HepG2 (cell line): ENCODE results near the gene TMEM116. TPM values are rescaled to one million over a fixed set of nuclear protein-coding genes. Genes with fewer than 3 reads are reported as not detected.

Experiments used
- ARID3A ChIP-seq: IDR thresholded peaks from 2 replicates; pipeline ENCODE4 v1.6.1; 2012; ENCODE audit warnings: low read depth, low read length, improper control_type of control experiment
- CCAR2 ChIP-seq: fragments of 200-400 bp; formaldehyde crosslinking; optimal IDR thresholded peaks from 2 replicates; pipeline ENCODE3; 2018; ENCODE audit warnings: low read depth, mild to moderate bottlenecking, low read length, moderate library complexity
- EED ChIP-seq: sonication (generic); formaldehyde crosslinking; IDR thresholded peaks from 2 replicates; pipeline ENCODE4 v1.5.0; 2020; ENCODE audit warnings: mild to moderate bottlenecking, missing genetic modification reagents
- HOXA3 ChIP-seq: sonication (generic); formaldehyde crosslinking; IDR thresholded peaks from 2 replicates; pipeline ENCODE4 v1.5.0; 2020; ENCODE audit warnings: missing genetic modification reagents
- JUN ChIP-seq: sonication (generic); formaldehyde crosslinking; IDR thresholded peaks from 2 replicates; pipeline ENCODE4 v1.4.0; 2020; ENCODE audit warnings: mild to moderate bottlenecking, missing genetic modification reagents
- NFKB2 ChIP-seq: sonication (generic); formaldehyde crosslinking; IDR thresholded peaks from 2 replicates; pipeline ENCODE4 v1.4.0; 2020; ENCODE audit warnings: missing genetic modification reagents, borderline replicate concordance
- PCBP2 ChIP-seq: fragments of 200-400 bp; formaldehyde crosslinking; optimal IDR thresholded peaks from 2 replicates; pipeline ENCODE3; 2018; ENCODE audit warnings: low read length, low read depth; ENCODE audit not compliant: poor library complexity, severe bottlenecking
- PTBP1 ChIP-seq: fragments of 200-400 bp; formaldehyde crosslinking; IDR thresholded peaks from 2 replicates; pipeline ENCODE4 v1.6.1; 2018; ENCODE audit warnings: low read length, low read depth; ENCODE audit not compliant: poor library complexity, severe bottlenecking
- RFXANK ChIP-seq: IDR thresholded peaks from 2 replicates; pipeline ENCODE4 v1.6.1; 2016
- TFDP1 ChIP-seq: IDR thresholded peaks from 2 replicates; pipeline ENCODE4 v1.6.1; 2016; ENCODE audit warnings: missing compliant biosample characterization, missing genetic modification reagents, borderline replicate concordance
- TP53 ChIP-seq: sonication (generic); formaldehyde crosslinking; conservative IDR thresholded peaks from 2 replicates; pipeline ENCODE4 v1.4.0; 2020; ENCODE audit warnings: missing genetic modification reagents
- YEATS4 ChIP-seq: sonication (generic); formaldehyde crosslinking; IDR thresholded peaks from 2 replicates; pipeline ENCODE4 v1.4.0; 2020; ENCODE audit warnings: missing genetic modification reagents, borderline replicate concordance
- ZFP36L1 ChIP-seq: sonication (generic); formaldehyde crosslinking; IDR thresholded peaks from 2 replicates; pipeline ENCODE4 v1.8.0; 2022; ENCODE audit warnings: mild to moderate bottlenecking, missing genetic modification reagents, moderate library complexity
- ZFP37 ChIP-seq: sonication (generic); formaldehyde crosslinking; IDR thresholded peaks from 2 replicates; pipeline ENCODE4 v1.4.0; 2020; ENCODE audit warnings: missing genetic modification reagents, borderline replicate concordance
- ZNF331 ChIP-seq: sonication (generic); formaldehyde crosslinking; IDR thresholded peaks from 2 replicates; pipeline ENCODE4 v1.4.0; 2020; ENCODE audit warnings: missing genetic modification reagents
- ZNF383 ChIP-seq: sonication (generic); formaldehyde crosslinking; IDR thresholded peaks from 2 replicates; pipeline ENCODE4 v1.4.0; 2020; ENCODE audit warnings: missing genetic modification reagents, mild to moderate bottlenecking, borderline replicate concordance
- ZNF431 ChIP-seq: sonication (generic); formaldehyde crosslinking; IDR thresholded peaks from 2 replicates; pipeline ENCODE4 v1.9.0; 2022; ENCODE audit warnings: missing genetic modification reagents, low read depth, mild to moderate bottlenecking, borderline replicate concordance
- ZSCAN21 ChIP-seq: sonication (generic); formaldehyde crosslinking; IDR thresholded peaks from 2 replicates; pipeline ENCODE4 v1.8.0; 2022; ENCODE audit warnings: mild to moderate bottlenecking, missing genetic modification reagents, moderate library complexity, borderline replicate concordance
- ZSCAN22 ChIP-seq: sonication (generic); formaldehyde crosslinking; IDR thresholded peaks from 2 replicates; pipeline ENCODE4 v1.4.0; 2020; ENCODE audit warnings: mild to moderate bottlenecking, missing genetic modification reagents
- polyA plus RNA-seq, 8 experiments: library from polyadenylated mRNA; depleted of rRNA in 3 of 8; stranded (reverse) in 7 of 8; unstranded in 1 of 8; fragments of >200 nt; fragmentation: Illumina TruSeq in 4 of 8; extraction: Trizol in 4 of 8; gene quantifications; 2 replicates each; pipeline versions ENCODE4 v1.2.1 to v1.2.3, GENCODE V29; 2011 to 2016; ENCODE audit warnings: low read depth in 4 of 8, missing spikeins in 1 of 8, mixed read lengths in 1 of 8; ENCODE audit not compliant: insufficient read depth in 1 of 8
- total RNA-seq, 5 experiments: library from RNA; depleted of rRNA; stranded (reverse); fragments of >200 nt; fragmentation: Illumina TruSeq; extraction: Trizol; gene quantifications; 2 replicates each; pipeline ENCODE4 v1.2.3, GENCODE V29; 2016; ENCODE audit warnings: low read depth in 1 of 5
- TF ChIP-seq, protein P1 (sequence below): sonication (generic); formaldehyde crosslinking; IDR thresholded peaks from 2 replicates; pipeline ENCODE4 v1.9.0; 2022; ENCODE audit warnings: low read depth, missing genetic modification reagents
- TF ChIP-seq, protein P2 (sequence below): sonication (generic); formaldehyde crosslinking; IDR thresholded peaks from 2 replicates; pipeline ENCODE4 v1.4.0; 2020; ENCODE audit warnings: missing genetic modification reagents
- TF ChIP-seq, protein P3 (sequence below): sonication (generic); formaldehyde crosslinking; IDR thresholded peaks from 2 replicates; pipeline ENCODE4 v1.8.0; 2022; ENCODE audit warnings: mild to moderate bottlenecking, missing genetic modification reagents, moderate library complexity

Gene TMEM116
- total and polyA plus RNA-seq, 2 of the 13 experiments (the other 11 are each of a cell fraction or from before 2014, with no cell fraction given), result 14.0 to 17.8 TPM

GRCh38 chr12:112013601-112014402, 837 bp upstream of the TMEM116 start (continued):
- TF ChIP-seq YEATS4 (CRISPR knock-in tag), result peak; percentile 26; the same call in 1 of the 2 replicates
- no peak for TF ChIP-seq PTBP1
- no peak for TF ChIP-seq ZFP37 (CRISPR knock-in tag)
- TF ChIP-seq ZNF383 (CRISPR knock-in tag), result peak; percentile 97; the same call in 1 of the 2 replicates
- TF ChIP-seq, protein P1, sequence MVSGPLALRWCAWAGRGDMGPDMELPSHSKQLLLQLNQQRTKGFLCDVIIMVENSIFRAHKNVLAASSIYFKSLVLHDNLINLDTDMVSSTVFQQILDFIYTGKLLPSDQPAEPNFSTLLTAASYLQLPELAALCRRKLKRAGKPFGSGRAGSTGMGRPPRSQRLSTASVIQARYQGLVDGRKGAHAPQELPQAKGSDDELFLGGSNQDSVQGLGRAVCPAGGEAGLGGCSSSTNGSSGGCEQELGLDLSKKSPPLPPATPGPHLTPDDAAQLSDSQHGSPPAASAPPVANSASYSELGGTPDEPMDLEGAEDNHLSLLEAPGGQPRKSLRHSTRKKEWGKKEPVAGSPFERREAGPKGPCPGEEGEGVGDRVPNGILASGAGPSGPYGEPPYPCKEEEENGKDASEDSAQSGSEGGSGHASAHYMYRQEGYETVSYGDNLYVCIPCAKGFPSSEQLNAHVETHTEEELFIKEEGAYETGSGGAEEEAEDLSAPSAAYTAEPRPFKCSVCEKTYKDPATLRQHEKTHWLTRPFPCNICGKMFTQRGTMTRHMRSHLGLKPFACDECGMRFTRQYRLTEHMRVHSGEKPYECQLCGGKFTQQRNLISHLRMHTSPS (CRISPR knock-in tag), result no peak
- TF ChIP-seq PCBP2, result no peak
- no peak for TF ChIP-seq CCAR2
- TF ChIP-seq ZNF431, result no peak
- TF ChIP-seq ZSCAN22 (CRISPR knock-in tag), result peak; percentile 80; the same call in 1 of the 2 replicates
- TF ChIP-seq, protein P2, sequence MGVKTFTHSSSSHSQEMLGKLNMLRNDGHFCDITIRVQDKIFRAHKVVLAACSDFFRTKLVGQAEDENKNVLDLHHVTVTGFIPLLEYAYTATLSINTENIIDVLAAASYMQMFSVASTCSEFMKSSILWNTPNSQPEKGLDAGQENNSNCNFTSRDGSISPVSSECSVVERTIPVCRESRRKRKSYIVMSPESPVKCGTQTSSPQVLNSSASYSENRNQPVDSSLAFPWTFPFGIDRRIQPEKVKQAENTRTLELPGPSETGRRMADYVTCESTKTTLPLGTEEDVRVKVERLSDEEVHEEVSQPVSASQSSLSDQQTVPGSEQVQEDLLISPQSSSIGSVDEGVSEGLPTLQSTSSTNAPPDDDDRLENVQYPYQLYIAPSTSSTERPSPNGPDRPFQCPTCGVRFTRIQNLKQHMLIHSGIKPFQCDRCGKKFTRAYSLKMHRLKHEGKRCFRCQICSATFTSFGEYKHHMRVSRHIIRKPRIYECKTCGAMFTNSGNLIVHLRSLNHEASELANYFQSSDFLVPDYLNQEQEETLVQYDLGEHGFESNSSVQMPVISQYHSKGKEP, result no peak
- TF ChIP-seq TFDP1, result no peak
- TF ChIP-seq EED (CRISPR knock-in tag), result 0 out of 2 replicates have a peak, but pooled peaks have one; percentile 10
- 0 out of 2 replicates have a peak, but pooled peaks have one; percentile 38 for TF ChIP-seq HOXA3 (CRISPR knock-in tag)
- 0 out of 2 replicates have a peak, but pooled peaks have one; percentile 14 for TF ChIP-seq ZSCAN21 (CRISPR knock-in tag)
- peak; percentile 38; the same call in 1 of the 2 replicates for TF ChIP-seq ARID3A
- peak; percentile 60; the same call in 1 of the 2 replicates for TF ChIP-seq JUN
- TF ChIP-seq ZFP36L1, result 0 out of 2 replicates have a peak, but pooled peaks have one; percentile 21
- no peak for TF ChIP-seq RFXANK (CRISPR knock-in tag)
- TF ChIP-seq, protein P3, sequence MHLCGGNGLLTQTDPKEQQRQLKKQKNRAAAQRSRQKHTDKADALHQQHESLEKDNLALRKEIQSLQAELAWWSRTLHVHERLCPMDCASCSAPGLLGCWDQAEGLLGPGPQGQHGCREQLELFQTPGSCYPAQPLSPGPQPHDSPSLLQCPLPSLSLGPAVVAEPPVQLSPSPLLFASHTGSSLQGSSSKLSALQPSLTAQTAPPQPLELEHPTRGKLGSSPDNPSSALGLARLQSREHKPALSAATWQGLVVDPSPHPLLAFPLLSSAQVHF (CRISPR knock-in tag), result no peak
- TF ChIP-seq NFKB2 (CRISPR knock-in tag), result 0 out of 2 replicates have a peak, but pooled peaks have one; percentile 11
- TF ChIP-seq ZNF331 (CRISPR knock-in tag), result peak; percentile 70
- TF ChIP-seq TP53, result no peak
